Superior temporal gyrus (tissue), 1 donor: Measurements from ENCODE around the gene ANKZF1.
"Not testable (repeated sequence)": the region's sequence is repeated elsewhere in the genome, so short reads cannot be mapped to it uniquely, and the experiment has no call there.

Source experiments
- DNase-seq: peaks from one replicate; pipeline ENCODE4 v3.0.0-alpha.2; 2016; ENCODE audit errors: extremely low spot score

Gene ANKZF1

DNA sequence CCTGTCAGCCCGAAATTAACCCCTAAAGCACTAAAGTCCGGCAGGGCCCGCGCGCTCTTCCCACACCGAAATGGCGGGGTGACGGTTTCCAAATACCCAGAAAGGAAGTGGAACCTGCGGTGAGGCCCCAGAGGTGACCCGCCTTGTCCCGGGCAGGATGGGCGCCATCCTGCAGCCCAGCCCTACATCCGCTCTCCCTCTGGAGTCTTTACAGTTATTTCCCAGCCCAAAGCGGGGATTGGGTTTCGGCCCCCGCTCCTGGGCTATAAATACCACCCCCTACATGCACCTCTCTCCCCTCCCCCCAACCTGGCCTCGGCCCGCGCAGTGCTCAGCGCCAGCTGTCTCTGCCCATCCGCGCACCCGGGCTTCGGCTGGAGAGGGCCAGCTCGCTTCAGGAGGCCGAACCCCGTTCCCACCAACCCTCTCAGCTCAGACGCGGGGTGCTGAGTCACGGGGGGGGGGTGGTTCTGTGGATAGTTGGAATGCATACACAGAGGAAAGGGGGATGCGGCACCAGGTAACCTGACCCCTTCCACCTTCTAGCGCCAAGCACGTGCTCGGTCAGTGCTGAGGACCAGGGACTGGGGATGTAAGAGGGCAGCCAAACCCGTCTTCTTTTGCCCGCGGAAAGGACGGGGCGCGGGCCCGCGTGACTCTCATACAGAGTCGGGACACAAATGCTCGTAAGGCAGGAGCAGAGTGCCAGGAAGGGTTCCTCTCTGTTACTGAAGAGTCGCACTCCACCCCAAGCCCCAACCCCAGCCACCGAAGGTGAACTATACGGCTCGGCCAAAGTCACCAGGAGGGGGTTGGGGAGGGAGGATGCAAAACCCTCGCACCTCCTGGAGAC lies 23.5 kb downstream of the ANKZF1 start, which contains the start of gene TUBA4B:
Gene TUBA4B (plus strand): TSS at position 344 of the 853 bp plus-strand sequence. CDS start 165 bp downstream, at position 509.
- no peak for DNase-seq

DNA sequence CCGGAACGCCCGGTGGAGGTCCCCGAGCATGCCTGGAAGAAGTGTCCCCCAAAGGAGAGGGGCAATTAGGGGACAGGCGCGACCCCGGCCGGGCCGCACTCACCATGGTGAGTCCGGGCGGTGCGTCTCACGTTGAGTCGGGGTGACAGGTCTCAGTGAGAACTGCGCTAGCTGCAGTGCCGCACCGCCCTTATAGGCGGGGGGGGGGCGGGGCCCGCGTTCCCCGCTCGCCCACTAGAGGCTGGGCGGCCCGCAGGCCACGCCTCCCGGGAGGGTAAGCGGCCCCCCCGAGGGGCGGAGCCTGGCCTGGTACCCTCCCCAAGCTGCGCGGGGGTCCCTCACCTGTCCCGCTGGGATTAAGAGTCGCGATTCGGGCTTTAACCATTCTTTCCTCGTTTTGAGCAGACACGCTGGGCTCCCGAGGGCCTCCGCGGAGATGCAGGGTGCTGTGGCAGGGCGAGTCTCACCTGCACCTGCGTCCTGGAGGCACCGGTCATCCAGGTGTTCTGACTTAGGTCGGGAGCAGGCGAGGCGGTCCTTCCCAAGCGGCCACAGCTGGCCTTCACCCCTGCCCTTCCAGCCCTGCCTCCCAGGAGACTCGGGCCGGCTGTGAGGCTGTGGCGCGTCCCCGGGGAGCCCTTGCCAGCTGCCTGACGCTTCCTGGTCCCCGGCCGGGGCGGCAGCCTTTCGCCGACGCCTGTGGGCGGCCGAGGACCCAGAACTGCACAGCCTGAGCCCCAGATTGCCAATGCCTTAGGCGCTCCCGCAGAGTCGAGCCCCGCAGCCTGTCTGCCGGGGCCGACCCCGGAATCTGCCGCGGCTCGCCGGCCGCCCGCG lies 24.4 kb downstream of the ANKZF1 start, which contains the start of gene TUBA4A:
Gene TUBA4A (minus strand): TSS at position 166 of the 837 bp plus-strand sequence. CDS start 60 bp downstream, at position 106.
- peak; percentile 82 for DNase-seq

DNA sequence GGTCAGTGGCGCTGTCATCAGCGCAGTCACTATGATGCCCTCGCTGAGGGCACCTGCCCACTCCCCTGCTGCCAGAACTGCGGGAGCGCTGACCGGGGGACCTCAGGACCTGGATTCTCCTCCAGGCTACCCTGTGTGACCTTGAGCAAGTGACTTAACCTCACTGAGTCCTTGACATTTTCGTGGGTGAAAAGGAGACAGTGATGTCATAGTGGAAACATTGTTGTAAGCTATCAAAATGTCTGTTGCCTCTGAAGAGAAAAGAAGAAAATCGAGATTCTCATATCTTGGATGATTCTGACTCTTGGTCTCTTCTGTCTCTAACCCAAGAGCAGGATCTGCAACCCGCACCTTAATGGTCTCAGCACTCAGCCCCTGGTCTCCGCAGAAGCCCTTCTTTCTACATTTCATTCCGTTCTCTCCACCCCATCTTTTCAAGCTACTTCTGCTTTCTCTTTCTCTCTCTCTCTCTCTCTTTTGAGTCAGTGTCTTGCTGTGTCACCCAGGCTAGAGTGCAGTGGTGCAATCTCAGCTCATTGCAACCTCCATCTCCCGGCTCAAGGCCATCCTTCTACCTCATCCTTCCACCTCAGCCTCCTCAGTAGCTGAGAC lies 25.1 kb downstream of the ANKZF1 start:
- DNase-seq: peak; percentile 18

DNA sequence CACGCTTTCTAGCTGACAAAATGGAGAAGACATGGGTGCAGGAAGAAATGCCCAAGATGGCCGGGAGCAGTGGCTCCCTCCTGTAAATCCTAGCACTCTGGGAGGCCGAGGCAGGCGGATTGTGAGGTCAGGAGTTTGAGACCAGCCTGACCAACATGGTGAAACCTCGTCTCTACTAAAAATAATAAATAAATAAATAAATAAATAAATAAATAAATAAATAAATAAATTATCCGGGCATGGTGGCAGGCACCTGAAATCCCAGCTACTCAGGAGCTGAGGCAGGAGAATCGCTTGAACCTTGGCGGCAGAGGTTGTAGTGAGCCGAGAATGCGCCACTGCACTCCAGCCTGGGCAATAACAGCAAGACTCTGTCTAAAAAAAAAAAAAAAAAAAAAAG lies 29.3 kb downstream of the ANKZF1 start:
- DNase-seq: not testable (repeated sequence)

DNA sequence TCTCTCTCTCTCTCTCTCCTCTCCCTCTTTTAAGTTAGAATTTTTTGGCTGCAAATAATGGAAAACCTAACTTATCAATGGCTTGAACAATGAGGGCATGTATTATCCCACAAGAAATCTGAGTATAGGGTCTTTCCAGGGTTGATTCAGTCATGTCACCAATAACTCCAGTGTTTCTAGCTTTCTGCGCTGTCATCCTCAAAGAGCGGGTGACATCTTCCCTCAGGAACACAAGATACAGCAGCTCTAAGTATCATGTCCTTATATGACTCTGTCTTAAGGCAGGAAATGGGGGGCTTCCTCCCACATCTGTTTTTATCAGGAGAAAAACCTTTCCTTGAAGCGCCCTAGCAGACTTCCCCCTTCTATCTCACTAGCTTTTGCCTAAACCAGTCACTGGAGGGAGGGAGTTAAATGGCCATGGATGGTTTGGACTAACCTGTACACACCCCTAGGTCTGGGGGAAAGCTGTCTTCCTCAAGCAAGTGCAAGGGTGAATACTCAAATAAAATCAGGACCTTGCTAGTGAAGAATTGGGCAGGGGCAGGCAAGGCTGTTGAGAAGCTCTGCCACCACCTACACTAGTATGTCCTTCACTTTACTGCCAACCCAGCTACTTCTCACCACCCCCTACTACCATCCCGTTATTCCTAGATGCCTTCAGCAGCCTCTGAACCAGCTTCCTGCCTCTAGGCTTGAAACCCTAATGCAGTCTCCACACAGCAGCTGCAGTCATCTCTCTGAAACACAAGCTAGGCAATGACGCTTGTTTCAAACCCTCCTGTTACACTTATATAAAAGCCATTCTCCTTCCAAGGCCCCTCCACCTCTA lies 31.6 kb downstream of the ANKZF1 start:
- DNase-seq: peak; percentile 33

DNA sequence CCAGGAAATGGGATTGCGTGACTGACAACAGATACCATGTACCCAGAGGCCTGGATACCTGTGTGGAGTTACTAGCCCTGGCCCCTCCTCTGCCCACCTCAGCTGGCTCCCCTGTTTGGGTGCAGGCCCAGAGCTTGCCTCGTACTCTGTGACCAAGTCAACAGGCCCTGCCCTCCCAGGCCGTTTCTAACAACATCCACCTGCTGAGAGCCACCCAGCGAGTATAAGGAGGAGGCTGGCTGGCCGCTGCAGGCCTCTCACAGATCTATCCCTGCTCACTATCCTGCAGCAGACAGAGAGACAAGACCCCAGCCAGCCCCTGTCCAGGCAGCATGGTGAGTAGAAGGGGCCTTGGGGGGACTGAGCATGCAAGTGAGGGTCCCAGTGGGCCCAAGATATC lies 36.6 kb downstream of the ANKZF1 start:
- DNase-seq: no peak

DNA sequence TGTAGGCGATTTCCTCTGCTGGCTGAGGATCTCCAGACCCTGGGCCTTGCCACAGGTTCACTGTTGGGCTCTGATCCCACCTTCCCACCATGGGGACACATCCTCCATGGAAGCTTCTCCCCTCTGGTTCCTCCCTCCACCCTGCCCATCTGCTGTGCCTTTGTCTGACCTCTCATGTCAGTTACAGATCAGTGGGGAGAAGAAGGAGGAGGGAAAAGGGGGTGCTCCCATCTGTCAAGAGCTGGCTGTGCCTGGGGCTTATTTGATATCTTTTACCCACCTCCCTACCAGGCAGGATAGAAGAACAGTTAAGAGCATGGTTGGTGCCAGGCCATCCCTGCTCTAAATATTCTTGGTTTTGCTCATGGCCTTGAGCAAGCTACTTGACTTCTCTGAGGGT lies 37.3 kb downstream of the ANKZF1 start:
- no peak for DNase-seq

DNA sequence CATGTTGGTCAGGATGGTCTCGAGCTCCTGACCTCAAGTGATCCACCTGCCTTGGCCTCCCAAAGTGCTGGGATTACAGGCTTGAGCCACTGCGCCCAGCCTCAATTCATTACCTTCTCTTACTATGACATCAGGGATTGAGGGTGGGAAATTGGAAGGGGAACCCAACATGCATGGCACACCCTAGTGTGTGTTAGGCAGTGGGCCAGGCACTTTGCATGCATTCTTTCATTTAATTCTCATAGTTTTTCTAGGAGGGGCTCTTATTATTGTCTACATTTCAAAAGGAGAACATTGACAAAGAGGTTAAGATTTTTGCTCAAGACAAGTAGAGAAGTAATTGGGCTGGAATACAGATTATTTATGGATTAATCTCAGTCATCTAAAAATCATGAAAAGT lies 38.7 kb downstream of the ANKZF1 start:
- DNase-seq: no peak

GRCh38 chr2:219269362-219270054 lies 39.9 kb downstream of the ANKZF1 start:
- DNase-seq: no peak

DNA sequence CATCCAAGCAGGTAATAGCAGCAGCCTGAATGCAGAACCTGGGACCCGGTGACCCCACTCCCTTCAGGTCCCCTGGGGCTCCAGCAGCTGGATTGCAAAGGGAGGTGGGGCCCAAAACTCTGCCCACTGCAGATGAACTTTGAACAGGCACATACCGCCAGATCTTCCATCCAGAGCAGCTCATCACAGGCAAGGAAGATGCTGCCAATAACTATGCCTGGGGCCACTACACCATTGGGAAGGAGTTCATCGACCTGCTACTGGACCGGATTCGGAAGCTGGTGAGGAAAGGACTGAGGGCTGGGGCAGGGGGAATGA lies 40.4 kb downstream of the ANKZF1 start:
- DNase-seq: no peak

DNA sequence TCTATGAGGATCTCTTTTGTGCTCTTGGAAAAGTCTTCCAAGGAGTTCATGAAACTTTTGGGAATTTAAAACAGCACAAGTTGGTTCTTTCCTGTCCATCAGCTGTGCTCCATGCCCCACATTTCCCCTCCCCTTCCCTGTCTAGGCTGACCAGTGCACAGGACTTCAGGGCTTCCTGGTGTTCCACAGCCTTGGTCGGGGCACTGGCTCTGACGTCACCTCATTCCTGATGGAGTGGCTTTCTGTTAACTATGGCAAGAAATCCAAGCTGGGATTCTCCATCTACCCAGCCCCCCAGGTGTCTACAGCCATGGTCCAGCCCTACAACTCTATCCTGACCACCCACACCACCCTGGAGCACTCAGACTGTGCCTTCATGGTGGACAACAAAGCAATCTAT lies 41.4 kb downstream of the ANKZF1 start:
- no peak for DNase-seq

GRCh38 chr2:219272356-219272755 lies 42.8 kb downstream of the ANKZF1 start:
- DNase-seq: no peak

GRCh38 chr2:219272995-219273394 lies 43.4 kb downstream of the ANKZF1 start:
- no peak for DNase-seq

GRCh38 chr2:219273937-219274336 lies 44.3 kb downstream of the ANKZF1 start:
- DNase-seq: no peak

GRCh38 chr2:219274361-219274921 lies 44.8 kb downstream of the ANKZF1 start:
- no peak for DNase-seq

DNA sequence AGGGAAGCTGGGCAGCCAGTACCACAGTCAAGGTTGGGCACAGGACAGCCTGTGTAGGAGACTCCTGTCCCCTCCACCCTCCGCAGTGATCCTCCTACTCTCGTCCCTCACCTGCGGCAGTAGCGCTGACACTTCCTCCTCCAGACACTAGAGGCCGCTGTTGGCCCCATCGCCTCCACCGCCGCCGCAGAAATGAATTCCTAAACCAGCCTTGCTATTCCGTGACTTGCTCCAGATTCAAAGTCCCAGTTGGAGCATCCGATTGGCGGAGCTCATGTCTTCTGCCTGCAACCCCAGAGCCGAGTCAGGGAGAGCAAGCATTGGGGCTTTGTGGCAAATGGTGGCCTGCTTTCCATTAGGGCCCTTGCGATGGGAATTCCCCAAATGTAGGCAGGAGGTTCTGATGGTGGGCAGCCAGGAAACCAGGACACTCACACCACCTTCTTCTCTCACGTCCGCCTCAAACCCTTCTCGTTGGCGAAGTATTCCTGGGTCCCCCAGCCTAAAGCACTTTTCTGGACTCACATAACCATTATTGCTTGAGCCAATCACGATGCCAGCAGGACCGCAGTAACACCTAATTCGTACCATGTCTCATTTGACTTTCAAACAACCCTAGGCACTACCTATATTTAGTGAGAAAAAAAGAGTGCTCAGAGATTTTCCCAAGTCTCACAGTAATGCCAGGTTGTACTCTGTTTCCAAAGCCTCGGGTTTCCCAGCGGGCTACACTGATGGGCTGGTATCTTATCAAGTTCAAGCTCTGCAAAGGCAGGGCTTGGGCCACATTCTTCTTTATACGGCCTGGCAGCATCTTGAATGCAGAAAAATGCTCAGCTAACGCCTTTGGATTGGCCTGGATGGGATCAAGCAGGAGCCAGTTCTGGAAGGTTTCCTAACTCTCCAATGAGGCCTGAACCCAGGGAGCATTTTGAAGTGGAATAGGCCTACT lies 48.4 kb downstream of the ANKZF1 start:
- DNase-seq: peak; percentile 96

DNA sequence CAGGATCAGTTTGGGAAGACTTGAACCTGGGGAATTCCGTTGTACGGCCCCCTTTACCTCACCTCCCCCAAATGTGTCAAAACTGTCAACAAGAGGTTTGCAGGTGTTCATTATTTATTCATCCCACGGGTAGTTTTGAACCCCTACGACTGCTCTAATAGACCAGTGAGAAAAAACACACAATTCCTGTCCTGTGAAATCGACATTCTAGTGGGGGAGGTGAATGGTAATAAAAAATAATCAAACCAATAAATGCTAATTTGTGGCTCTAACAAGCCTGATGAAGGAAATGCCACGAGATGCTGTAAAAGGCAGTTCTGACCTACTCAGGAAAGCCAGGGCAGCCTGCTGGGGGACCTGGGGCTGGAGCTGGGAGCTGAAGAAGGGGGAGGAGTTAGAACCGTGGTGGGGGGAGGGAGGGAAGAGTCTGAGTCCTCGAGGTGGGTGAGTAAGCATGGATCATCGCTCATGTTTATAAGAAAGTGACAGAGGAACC lies 49.1 kb downstream of the ANKZF1 start:
- DNase-seq: no peak

DNA sequence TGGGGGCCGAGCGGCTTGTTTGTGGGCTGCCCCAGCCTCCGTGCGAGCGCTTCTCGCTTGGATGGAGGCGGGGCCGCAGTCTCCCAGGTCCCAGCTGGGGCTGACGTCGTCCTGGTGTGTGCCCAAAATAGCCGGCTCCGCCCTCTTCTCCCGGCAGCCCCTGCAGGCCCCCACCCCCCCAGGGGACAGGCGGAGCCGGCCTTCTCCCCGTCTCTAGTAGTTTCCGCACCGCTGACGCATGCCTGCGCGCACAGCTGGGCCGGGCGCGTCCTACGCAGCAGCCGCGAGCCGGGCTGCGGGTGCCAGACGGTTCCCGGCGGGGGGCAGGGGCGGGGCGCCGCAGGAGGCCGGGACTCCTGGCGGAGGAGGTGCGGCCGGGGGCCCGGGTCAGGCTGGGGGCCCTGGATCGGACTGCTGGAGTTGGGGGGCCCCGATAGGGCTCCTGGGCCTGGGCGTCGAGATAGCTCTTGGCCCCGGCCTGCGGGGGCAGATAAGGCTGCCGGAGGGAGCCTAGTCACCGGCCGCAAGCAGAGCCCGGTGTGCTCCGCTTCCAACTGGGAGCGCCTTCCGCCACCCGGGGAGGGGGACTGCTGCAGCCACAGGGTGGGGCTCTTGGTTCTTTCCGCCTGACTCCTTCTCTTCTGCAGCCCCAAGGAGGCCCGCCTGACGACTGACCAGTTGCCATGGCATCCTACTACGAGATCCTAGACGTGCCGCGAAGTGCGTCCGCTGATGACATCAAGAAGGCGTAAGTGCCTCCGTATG lies 49.7 kb downstream of the ANKZF1 start, which contains the start of gene DNAJB2:
Gene DNAJB2 (plus strand): TSS at position 216 of the 765 bp plus-strand sequence. CDS start 468 bp downstream, at position 684.
- peak; percentile 98 for DNase-seq
